ENCODE measurements around the gene CTR9.

The CTR9 gene

DNA sequence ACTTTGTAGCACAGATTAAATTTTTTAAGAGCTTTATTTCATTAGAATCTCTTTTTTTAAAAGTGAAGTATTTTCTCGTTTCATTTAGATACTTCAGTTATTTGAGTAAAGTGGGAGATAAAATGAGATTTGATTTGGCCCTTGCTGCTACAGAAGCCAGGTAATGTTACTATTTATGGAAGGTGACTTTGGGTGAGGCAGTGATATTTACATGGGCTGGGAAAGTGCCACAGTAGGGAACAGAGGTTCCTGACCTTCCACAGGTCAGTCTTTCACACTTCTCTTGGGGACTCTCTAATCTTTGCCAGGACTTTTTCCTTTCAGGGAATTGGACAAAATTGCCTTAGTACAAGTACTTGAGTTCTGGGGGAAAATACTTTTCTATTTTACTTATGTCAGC, 20.4 kb downstream of the CTR9 start:
- Histone ChIP-seq H3K9ac (ENCODE audit: low read length) (no peak overlapping the region), H4K20me1 (ENCODE audit: insufficient read depth, low read length) (no peaks in the 10 kb centered on the region), H3K27me3 (replicated peaks; ENCODE audit: insufficient read depth, low read length) (no peaks in the 10 kb centered on the region), H3K27ac (ENCODE audit: low read length) (no peak overlapping the region), H3K4me3 (ENCODE audit: low read length) (no peak overlapping the region), H3K79me2 (ENCODE audit: low read length) (no peaks in the 10 kb centered on the region), H3K4me2 (ENCODE audit: low read depth, low read length) (no peak overlapping the region), H3K9me3 (replicated peaks; ENCODE audit: insufficient read depth, low read length) (no peaks in the 10 kb centered on the region), H3K9me2 (replicated peaks; ENCODE audit: insufficient read depth, low read length) (no peaks in the 10 kb centered on the region), H2AFZ (ENCODE audit: low read length) (no peak overlapping the region), H3K36me3 (replicated peaks; ENCODE audit: insufficient read depth, low read length) (peaks cover 3% of the 10 kb centered on the region; the same call in 1 of the 2 replicates), H3F3A (ENCODE audit: insufficient read depth, low read length) (no peaks in the 10 kb centered on the region), H3K4me1 (ENCODE audit: low read length) (no peaks in the 10 kb centered on the region)
- DNase-seq: no peak
- TF ChIP-seq EZH2 (optimal IDR thresholded peaks at IDR 0.05; ENCODE audit: low read depth, low read length) (no peak), EZH2phosphoT487 (IDR thresholded peaks at IDR 0.05; ENCODE audit: low read length) (no peak)
- TF ChIP-seq, protein P1, sequence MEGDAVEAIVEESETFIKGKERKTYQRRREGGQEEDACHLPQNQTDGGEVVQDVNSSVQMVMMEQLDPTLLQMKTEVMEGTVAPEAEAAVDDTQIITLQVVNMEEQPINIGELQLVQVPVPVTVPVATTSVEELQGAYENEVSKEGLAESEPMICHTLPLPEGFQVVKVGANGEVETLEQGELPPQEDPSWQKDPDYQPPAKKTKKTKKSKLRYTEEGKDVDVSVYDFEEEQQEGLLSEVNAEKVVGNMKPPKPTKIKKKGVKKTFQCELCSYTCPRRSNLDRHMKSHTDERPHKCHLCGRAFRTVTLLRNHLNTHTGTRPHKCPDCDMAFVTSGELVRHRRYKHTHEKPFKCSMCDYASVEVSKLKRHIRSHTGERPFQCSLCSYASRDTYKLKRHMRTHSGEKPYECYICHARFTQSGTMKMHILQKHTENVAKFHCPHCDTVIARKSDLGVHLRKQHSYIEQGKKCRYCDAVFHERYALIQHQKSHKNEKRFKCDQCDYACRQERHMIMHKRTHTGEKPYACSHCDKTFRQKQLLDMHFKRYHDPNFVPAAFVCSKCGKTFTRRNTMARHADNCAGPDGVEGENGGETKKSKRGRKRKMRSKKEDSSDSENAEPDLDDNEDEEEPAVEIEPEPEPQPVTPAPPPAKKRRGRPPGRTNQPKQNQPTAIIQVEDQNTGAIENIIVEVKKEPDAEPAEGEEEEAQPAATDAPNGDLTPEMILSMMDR (IDR thresholded peaks at IDR 0.05; ENCODE audit: low read length): no peak

DNA sequence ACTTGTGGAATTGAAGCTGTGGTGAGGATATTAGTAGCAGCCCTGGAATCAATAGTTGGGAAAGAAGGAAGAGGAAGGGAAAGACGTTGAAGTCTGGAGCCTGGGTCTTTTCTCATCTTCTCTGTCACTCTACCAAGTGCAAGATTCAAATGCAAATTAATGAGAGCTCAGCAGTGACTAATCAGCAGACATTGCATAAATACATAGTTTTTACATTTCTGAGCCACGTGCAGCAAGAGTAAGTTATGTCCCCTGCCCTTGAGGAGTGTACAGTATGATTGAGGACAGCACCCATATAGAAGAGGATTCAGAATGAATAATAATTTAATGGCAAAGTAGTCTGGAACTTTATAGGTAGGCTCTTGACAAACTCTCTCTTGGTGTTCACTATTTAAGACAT, 23.8 kb downstream of the CTR9 start:
- H3K36me3 ChIP-seq (replicated peaks; ENCODE audit: insufficient read depth, low read length): peaks cover 3% of the 10 kb centered on the region; the same call in 1 of the 2 replicates

DNA sequence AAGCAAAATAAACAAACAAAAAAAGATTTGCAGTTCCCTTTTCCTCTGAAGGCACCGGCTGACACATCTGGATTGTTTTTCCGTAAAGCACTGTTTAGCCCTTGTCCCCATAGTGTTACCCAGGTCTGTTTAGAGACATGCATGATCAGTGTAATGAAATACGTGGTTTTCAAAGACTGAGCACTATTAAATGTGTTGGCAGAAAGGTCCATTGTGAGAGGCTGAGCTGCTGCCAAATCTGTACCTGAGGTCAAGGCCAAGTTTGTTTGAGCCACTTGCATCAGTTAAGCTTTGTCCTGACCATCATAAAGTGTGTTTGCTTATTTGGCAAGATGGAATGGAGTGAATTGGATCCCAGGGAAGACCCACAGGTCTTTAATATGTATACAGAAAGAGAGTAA, 26.3 kb downstream of the CTR9 start:
- DNase-seq: no peak
- no peaks in the 10 kb centered on the region for H3K9me3 ChIP-seq (replicated peaks; ENCODE audit: insufficient read depth, low read length)
- H3K9ac ChIP-seq (ENCODE audit: low read length): no peak overlapping the region
- peaks cover 3% of the 10 kb centered on the region; the same call in 1 of the 2 replicates for H3K36me3 ChIP-seq (replicated peaks; ENCODE audit: insufficient read depth, low read length)
- no peak overlapping the region for H2AFZ ChIP-seq (ENCODE audit: low read length)
- no peaks in the 10 kb centered on the region for H4K20me1 ChIP-seq (ENCODE audit: insufficient read depth, low read length)
- TF ChIP-seq EZH2phosphoT487 (IDR thresholded peaks at IDR 0.05; ENCODE audit: low read length) (no peak), EZH2 (optimal IDR thresholded peaks at IDR 0.05; ENCODE audit: low read depth, low read length) (no peak)
- TF ChIP-seq, protein P1 (IDR thresholded peaks at IDR 0.05; ENCODE audit: low read length): no peak
- no peaks in the 10 kb centered on the region for H3K79me2 ChIP-seq (ENCODE audit: low read length)
- no peaks in the 10 kb centered on the region for H3K4me1 ChIP-seq (ENCODE audit: low read length)
- H3K4me3 ChIP-seq (ENCODE audit: low read length): no peak overlapping the region
- H3K27me3 ChIP-seq (replicated peaks; ENCODE audit: insufficient read depth, low read length): no peaks in the 10 kb centered on the region
- H3K4me2 ChIP-seq (ENCODE audit: low read depth, low read length): no peak overlapping the region
- H3F3A ChIP-seq (ENCODE audit: insufficient read depth, low read length): no peaks in the 10 kb centered on the region
- no peak overlapping the region for H3K27ac ChIP-seq (ENCODE audit: low read length)
- H3K9me2 ChIP-seq (replicated peaks; ENCODE audit: insufficient read depth, low read length): no peaks in the 10 kb centered on the region

More for the DNA sequence above, 23.8 kb downstream of the CTR9 start:
- Histone ChIP-seq H3K27me3 (replicated peaks; ENCODE audit: insufficient read depth, low read length) (no peaks in the 10 kb centered on the region), H3K9ac (ENCODE audit: low read length) (no peak overlapping the region), H3K27ac (ENCODE audit: low read length) (no peak overlapping the region), H3K4me3 (ENCODE audit: low read length) (no peak overlapping the region), H4K20me1 (ENCODE audit: insufficient read depth, low read length) (no peaks in the 10 kb centered on the region), H3F3A (ENCODE audit: insufficient read depth, low read length) (no peaks in the 10 kb centered on the region), H3K4me2 (ENCODE audit: low read depth, low read length) (no peak overlapping the region), H3K9me2 (replicated peaks; ENCODE audit: insufficient read depth, low read length) (no peaks in the 10 kb centered on the region), H2AFZ (ENCODE audit: low read length) (no peak overlapping the region), H3K79me2 (ENCODE audit: low read length) (no peaks in the 10 kb centered on the region), H3K9me3 (replicated peaks; ENCODE audit: insufficient read depth, low read length) (no peaks in the 10 kb centered on the region), H3K4me1 (ENCODE audit: low read length) (no peaks in the 10 kb centered on the region)
- TF ChIP-seq EZH2phosphoT487 (IDR thresholded peaks at IDR 0.05; ENCODE audit: low read length): no peak
- TF ChIP-seq, protein P1 (IDR thresholded peaks at IDR 0.05; ENCODE audit: low read length): no peak
- TF ChIP-seq EZH2 (optimal IDR thresholded peaks at IDR 0.05; ENCODE audit: low read depth, low read length): no peak
- DNase-seq: no peak
